ENCODE data around the gene TNS1. TPM values are rescaled to one million over a fixed set of nuclear protein-coding genes. Genes with fewer than 3 reads are reported as not detected.

The TNS1 gene
- polyA plus RNA-seq, 1 of the 3 experiments (the other 2 are of a cell fraction) = 12.1 TPM

GRCh38 chr2:217755027-217755745 lies 247.6 kb downstream of the TNS1 start:
- H3K27ac ChIP-seq (ENCODE audit: low read depth in 2 of 2, low read length in 1 of 2) = no peak overlapping the region
- H3K9me2 ChIP-seq = no peaks in the 10 kb centered on the region
- H4K20me1 ChIP-seq (ENCODE audit: insufficient read depth) = no peaks in the 10 kb centered on the region
- H3K4me2 ChIP-seq = no peak overlapping the region
- no peak overlapping the region for H2AFZ ChIP-seq (ENCODE audit: low read depth)
- POLR2A ChIA-PET = no interaction called here
- no peak overlapping the region for H3K4me3 ChIP-seq (ENCODE audit: low read depth in 2 of 2, low read length in 1 of 2)
- peaks cover 5 to 6% of the 10 kb centered on the region in 2 experiments; a peak in 2 of 4 replicates for H3K4me1 ChIP-seq (ENCODE audit: control insufficient read depth in 1 of 2, insufficient read depth in 2 of 2, low read depth in 1 of 2, low read length in 1 of 2)
- H3K9me3 ChIP-seq = no peaks in the 10 kb centered on the region
- no peaks in the 10 kb centered on the region for H3F3A ChIP-seq (replicated peaks; ENCODE audit: insufficient read depth)
- 58% methylated on average over 5 of the region's 5 CpGs for WGBS (ENCODE audit: low lambda C conversion rate)
- H3K36me3 ChIP-seq (replicated peaks in 1 of 2; ENCODE audit: control insufficient read depth in 1 of 2, insufficient read depth in 2 of 2, low read length in 1 of 2) = peaks cover 0 to 3% of the 10 kb centered on the region in 2 experiments
- no peaks in the 10 kb centered on the region for H3K27me3 ChIP-seq (ENCODE audit: insufficient read depth)
- CTCF ChIA-PET = interaction anchor here (0.7 to 2.4 kb wide), 21 partner anchors 11 to 1239 kb away, joined by 3 to 16 read pairs (median 6); no protein-coding TSS in a partner anchor
- no peaks in the 10 kb centered on the region for H3K79me2 ChIP-seq (ENCODE audit: insufficient read depth)
- no peak for TF ChIP-seq EP300 (IDR thresholded peaks at IDR 0.05; ENCODE audit: borderline replicate concordance in 1 of 2, low read depth in 1 of 2, low read length in 1 of 2)
- no peak for TF ChIP-seq TAF1 (IDR thresholded peaks at IDR 0.05; ENCODE audit: borderline replicate concordance, low read depth, low read length)
- TF ChIP-seq NFIC (IDR thresholded peaks at IDR 0.05; ENCODE audit: borderline replicate concordance) = no peak
- TF ChIP-seq SIN3A (IDR thresholded peaks at IDR 0.05; ENCODE audit: borderline replicate concordance, low read depth, low read length) = no peak
- no peak for TF ChIP-seq RXRA (IDR thresholded peaks at IDR 0.05; ENCODE audit: borderline replicate concordance, low read depth)
- TF ChIP-seq GATA2 (CRISPR knock-in tag; IDR thresholded peaks at IDR 0.05) = no peak
- TF ChIP-seq TEAD4 (IDR thresholded peaks at IDR 0.05; ENCODE audit: borderline replicate concordance, insufficient read depth) = no peak
- no peak for TF ChIP-seq REST (IDR thresholded peaks at IDR 0.05; ENCODE audit: low read depth, low read length)
- no peak for TF ChIP-seq FOXM1 (IDR thresholded peaks at IDR 0.05; ENCODE audit: low read depth)
- TF ChIP-seq YY1 (IDR thresholded peaks at IDR 0.05; ENCODE audit: low read depth) = no peak
- TF ChIP-seq RAD21 (IDR thresholded peaks at IDR 0.05; ENCODE audit: low read length) = no peak
- TF ChIP-seq USF2 (IDR thresholded peaks at IDR 0.05; ENCODE audit: borderline replicate concordance, low read depth, low read length) = no peak
- TF ChIP-seq RFX5 (IDR thresholded peaks at IDR 0.05; ENCODE audit: low read length) = no peak
- TF ChIP-seq JUND (IDR thresholded peaks at IDR 0.05) = no peak
- TF ChIP-seq FOXJ3 (CRISPR knock-in tag; IDR thresholded peaks at IDR 0.05) = no peak
- TF ChIP-seq FOSL2 (IDR thresholded peaks at IDR 0.05; ENCODE audit: borderline replicate concordance, low read depth) = no peak
- no peak for TF ChIP-seq TCF12 (IDR thresholded peaks at IDR 0.05)
- TF ChIP-seq MAX (IDR thresholded peaks at IDR 0.05; ENCODE audit: low read depth) = no peak
- TF ChIP-seq GABPA (IDR thresholded peaks at IDR 0.05; ENCODE audit: low read depth) = no peak
- no peak for DNase-seq
- H3K9ac ChIP-seq = no peak overlapping the region
